Measurements from ENCODE around the gene DMKN.

Gene DMKN

GRCh38 chr19:35549174-35549788, 35.8 kb upstream of the DMKN start:
- peak; percentile 95 for DNase-seq

- no peak for DNase-seq
These were observed 33.1 kb upstream of the DMKN start for GRCh38 chr19:35546532-35546931.

- DNase-seq, result peak; percentile 70
These were observed 32.5 kb upstream of the DMKN start for GRCh38 chr19:35545855-35546381.

- peak; percentile 95 for DNase-seq
These were observed 31.8 kb upstream of the DMKN start, which contains the start of gene TMEM147 for GRCh38 chr19:35545001-35545854. TMEM147 (plus strand) TSS chr19:35545626; CDS start chr19:35545740, 114 bp downstream.

DNA sequence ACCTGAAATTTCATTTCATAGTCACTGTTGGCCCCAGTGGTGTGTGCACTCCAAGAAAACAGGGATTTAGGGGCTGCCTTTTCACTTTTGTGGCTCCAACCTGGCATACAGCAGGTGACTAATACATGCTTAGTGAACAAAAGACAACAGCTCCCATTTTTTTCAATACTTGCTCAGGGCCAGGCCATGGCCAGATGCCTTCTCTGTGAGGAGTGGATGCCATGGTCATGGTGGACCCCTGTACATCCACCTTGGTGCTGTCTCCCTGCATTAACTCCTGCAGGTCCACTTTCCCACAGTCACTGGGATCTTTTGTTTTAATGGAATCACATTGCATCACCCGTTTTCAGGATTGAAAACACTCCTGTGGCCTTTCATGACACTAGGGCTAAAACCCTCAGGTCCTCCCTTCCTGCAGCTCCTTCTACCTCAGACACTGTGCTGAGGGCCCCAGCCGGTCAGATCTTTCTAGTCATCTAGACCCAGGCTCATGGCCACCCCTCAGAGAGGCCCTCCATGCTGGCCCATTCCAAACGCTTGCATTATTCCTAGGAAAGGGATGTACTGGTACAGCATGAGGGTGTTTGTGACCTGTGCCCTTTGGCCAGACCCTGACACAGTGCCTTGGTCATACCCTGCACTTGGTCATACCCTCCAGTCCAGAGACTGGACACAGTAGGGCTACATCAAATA, 30.8 kb upstream of the DMKN start:
- DNase-seq, result no peak

DNA sequence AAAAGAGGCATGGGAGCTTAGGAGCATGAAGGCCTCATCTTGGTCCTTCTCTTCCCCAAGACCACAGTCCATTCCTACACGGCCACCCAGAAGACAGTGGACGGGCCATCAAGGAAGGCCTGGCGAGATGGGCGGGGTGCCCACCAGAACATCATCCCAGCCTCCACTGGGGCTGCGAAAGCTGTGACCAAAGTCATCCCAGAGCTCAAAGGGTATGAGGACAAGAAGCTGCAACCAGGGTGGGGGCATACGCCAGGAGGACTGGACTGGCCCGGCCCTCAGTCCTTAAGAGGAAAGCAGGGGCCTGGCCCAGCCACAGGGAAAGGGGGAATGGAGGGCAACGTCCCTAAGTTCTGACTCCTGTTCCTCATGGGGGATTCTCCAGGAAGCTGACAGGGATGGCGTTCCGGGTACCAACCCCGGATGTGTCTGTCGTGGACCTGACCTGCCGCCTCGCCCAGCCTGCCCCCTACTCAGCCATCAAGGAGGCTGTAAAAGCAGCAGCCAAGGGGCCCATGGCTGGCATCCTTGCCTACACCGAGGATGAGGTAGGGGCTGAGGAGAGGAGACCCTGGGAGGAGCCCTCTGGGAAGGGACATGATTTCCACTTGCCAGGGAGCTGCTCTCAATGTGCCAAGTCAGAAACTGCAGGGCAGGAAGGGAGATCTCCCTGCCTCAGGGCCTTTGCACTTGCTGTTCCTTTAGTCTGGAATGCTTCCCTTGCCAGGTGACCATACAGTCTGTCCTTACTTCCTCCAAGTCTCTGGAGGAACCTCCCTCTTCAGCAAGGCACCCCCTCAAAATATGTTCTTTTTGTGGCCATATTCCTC, 30.0 kb upstream of the DMKN start:
- no peak for DNase-seq

GRCh38 chr19:35542209-35542608, 28.8 kb upstream of the DMKN start:
- no peak for DNase-seq

DNA sequence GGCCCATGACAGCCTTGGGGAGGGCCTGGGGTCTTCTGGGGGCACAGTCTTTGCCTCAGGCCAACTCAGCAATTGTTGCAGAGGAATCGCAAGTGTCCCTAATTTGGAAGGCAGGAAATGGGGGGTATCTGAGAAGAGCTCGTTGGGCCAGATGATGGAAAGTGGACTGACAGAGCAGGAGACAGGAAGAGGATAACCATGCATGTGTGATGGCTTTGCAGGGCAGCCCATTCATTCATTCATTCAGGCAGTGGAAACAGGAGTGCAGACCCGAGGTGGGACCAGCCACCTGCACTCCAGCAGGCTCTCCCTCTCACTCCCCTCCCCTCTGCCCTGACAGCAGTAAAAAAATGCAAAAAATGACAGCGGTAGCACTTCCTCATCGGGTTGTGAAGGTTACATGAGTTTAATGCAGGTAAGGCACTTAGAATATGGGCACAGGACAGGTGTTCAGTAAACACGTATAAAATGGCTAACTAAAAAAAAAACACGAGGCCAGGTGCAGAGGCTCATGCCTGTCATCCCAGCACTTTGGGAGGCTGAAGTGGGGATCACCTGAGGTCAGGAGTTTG, 27.0 kb upstream of the DMKN start:
- DNase-seq, result no peak

GRCh38 chr19:35539850-35540249, 26.4 kb upstream of the DMKN start:
- no peak for DNase-seq

GRCh38 chr19:35539314-35539713, 25.9 kb upstream of the DMKN start:
- no peak for DNase-seq

DNA sequence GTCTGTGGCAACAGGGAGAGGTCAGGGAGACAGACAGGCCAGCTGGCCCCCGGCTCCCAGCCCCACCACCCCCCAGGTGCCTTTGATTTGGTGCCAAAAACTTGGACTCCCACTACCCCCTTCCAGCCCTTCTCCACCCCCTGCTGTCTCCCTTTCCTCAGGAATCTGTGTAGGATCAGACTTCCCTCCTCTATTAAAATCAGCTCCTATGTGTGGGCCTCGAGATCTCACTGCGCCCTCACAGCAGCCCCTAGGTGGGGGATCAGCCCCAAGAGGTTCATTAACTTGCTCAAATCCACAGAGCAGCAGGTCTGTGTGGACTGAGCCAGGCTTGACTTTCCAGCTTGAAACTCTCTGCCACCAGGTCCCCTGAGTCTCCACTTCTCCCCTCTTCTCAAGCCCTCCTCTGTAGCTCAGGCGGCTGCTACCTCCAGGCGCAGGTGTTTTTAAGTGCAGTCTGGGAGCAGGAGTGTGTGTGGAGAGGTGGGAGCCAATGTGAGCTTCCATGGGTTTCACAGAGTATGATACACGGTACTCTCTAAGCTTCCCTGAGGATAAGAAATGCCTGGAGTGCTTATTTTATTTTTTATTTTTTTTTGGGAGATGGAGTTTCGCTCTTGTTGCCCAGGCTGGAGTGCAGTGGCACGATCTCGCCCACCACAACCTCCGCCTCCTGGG, 21.5 kb upstream of the DMKN start:
- DNase-seq, result peak; percentile 27

DNA sequence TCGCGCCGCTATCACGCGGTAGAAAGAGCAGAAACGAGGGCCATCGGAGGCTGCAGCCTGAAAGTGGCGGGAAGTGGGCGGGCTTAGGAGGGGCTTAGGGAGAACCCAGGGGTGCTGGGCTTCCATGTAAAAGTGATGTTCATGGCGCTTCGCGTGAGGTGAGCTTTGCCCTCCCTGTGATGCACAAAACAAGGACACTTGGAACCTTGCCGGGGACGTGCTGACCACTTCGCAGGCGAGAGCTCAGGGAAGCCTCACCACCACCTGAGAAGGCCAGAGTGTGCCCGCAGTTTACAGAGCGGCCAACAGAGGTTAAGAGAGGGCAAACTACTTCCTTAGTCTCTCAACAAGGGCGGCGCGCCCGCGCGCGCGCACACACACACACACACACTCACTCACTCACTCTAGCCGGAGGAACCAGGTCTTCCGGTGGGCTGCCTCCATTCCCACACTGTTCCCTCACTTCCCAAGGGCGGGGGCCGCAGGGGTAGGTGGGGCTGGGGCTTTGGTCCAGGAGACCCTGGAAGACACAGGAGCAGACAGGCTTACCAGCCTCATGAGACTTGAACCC, 20.5 kb upstream of the DMKN start:
- peak; percentile 58 for DNase-seq

GRCh38 chr19:35533201-35533821, 19.9 kb upstream of the DMKN start, which contains the start of gene GAPDHS:
GAPDHS (plus strand) TSS chr19:35533456; CDS start chr19:35533528, 72 bp downstream.
- no peak for DNase-seq

DNA sequence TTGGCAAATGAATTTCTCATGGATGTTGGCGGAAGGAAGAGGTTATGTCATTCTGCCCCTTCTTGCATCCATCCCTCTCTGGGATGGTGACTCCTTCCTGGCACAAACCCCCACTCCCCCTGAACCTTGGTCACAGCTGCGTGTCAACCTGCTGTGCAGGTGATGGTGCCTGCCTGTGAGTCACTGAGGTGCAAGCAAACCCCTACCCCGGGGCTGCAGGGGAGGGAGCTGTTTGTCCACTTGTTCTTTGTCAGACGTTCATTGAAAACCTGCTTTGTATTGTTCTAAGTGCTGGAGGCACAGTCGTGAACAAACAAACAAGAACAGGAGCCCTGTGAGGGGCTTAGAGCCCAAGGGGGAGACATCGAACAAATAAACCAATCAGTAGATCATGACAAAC, 17.8 kb upstream of the DMKN start:
- DNase-seq, result peak; percentile 65

DNA sequence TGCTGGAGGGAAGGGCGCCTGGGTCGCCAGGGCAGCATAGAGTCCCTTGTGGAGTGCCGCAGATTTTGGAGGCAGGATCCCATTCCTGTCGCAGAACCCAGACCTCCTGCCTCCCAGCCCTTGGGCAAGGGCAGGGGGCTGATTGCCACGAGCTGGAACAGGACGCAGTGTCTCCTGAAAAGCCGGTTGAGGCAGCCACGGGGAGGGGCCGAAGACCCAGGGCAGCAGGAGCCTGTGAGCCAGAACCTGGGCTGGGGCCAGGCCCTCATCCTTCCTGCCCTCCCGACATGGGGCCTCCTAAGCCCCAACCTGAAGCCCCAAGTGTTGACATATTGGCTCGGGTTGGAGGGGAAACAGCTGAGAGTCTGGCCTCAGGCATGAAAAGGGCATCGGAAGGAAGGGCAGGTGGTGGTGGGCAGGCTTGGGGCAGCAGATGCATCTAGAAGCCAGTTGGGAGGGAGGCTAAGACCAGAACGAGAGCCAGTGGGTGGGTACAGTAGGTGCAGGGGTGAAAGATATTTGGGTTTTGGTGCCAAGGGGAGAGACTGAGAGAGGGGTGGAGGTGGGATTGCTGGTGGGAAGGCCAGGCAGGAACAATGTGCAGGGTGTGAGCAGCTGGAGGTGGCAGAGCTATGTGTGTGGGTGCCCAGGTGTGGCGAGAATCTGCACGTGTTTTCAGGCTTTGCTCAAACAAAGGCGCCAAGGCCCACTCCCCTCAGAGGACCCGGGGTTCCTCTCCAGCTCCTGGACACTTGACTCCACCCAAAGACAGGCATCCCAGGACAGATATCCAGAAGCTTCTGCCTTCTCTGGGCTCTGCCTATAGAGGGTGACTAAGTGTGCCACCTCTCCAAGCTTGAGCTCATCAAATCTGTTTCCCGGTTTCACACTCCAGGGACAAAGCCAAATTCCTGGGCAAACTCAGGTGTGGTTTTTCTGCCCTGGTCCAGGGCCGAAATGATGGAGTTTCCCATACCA, 16.1 kb upstream of the DMKN start:
- DNase-seq, result no peak

DNA sequence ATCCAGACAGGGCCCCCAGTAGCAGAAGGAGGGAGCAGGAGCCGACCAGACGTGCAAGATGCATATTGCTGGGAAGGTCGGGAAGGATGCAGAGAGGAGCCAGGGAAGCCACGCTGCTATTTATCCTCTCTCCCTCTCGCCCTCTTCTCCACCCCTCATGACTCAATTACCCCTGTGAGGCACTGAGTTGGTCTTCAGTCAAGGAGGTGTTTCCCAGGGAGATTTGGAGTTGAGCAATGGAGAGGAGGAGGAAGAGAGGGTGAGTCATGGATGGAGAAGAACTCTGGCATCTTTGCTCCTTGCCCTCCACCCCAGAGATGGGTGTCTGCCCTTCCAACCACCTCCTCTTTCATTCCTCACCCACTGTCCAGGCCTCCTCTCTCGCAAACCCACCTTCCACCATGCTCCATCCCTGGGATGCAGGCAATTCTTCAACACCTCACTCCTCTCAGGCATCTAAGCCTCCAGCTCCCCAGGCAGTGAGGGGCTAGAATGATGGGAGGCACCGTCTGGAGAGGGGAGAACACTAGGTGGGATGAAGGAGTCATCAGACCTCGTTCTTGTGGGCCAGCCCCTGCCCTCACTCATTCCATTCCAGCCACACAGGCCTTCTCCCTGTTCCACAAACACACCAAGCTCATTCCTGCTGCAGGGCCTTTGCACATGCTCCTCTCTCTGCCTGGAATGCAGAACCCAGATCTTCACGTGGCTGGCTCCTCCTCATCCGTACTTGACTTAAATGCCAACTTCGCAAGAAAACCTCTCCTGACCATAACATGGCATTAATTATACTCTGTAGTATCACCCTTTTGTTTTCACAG, 15.0 kb upstream of the DMKN start, which contains the start of gene SBSN:
Gene SBSN, minus strand, starts transcription at position 94 of the 821 bp plus-strand sequence. Its CDS starts 30 bp downstream, at position 64.
- DNase-seq, result no peak

DNA sequence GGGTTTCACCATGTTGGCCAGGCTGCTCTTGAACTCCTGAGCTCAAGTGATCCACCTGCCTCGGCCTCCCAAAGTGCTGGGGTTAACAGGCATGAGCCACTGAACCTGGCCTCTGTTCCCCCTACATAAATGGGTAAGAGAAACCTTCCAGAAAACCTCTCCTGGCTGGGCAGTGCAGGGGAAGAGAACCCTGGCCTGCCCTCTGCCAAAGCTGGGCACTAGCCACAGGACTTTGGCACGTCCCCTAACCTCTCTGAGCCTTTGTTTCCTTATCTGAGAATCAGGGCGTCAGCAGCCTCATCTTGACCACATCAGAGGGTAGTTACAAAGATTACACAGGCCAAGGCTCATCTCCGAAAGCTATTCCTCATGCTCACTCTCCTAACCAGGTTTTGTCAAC, 12.4 kb upstream of the DMKN start:
- no peak for DNase-seq

DNA sequence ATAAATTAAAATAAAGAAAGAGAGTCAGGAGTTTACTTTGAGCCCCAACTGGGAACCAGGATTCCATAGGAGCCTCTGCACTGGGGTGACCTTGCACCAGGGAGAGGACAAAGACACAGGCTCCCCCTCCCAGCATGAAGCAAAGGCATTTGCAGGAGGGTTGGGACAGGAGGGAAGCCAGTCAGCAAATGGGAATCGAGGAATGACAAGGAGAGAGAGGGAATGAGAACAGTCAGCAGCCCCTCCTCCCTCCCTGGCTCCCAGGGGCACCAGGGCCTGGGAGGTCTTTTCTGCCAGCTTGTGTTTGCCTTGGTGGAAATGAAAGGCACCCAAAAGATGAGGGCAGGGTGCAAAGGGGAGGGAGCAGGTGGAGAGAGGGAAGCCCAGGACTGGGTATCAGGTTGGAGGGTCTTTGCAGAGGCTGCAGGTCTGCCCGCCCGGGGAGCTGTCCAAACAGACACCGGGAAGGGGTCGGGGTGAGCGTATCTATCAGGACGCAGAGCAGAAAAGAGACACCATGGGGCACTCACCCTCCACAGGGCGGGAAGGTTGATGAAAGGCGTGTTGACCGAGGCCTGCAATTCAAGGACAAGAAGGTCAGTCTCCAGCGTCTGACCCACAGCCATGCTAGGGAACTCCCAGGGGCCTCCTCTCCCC, 10.9 kb upstream of the DMKN start:
- DNase-seq, result no peak
